Breast epithelium (tissue), 4 donors: ENCODE results near the gene LONP1. TPM values are rescaled to one million over a fixed set of nuclear protein-coding genes. Genes with fewer than 3 reads are reported as not detected.

Experiments
- DNase-seq, 2 donors: peaks; one replicate each; pipeline ENCODE4 v3.0.0-alpha.2; 2019; ENCODE audit warnings: low spot score in 2 of 2
- H3K27ac ChIP-seq, 2 donors: fragments of 200-600 bp; sonication (generic) in 1 of 2; one replicate each; pipeline ENCODE4 v1.5.1; 2016 to 2019; ENCODE audit warnings: mild to moderate bottlenecking in 1 of 2
- H3K27me3 ChIP-seq, 2 donors: fragments of 200-600 bp; sonication (generic) in 1 of 2; one replicate each; pipeline versions ENCODE4 v1.5.1 to v1.6.0; 2017 to 2019; ENCODE audit warnings: control low read depth in 1 of 2, mild to moderate bottlenecking in 1 of 2
- H3K36me3 ChIP-seq: fragments of 200-600 bp; one replicate; pipeline ENCODE4 v1.5.1; 2019
- H3K4me1 ChIP-seq, 2 donors: fragments of 200-600 bp; sonication (generic); one replicate each; pipeline ENCODE4 v1.5.1; 2016 to 2019; ENCODE audit warnings: control low read depth in 1 of 2
- H3K4me3 ChIP-seq, 3 donors: fragments of 200-600 bp; sonication (generic); 1 replicate in 2 of 3; 2 replicates in 1 of 3; pipeline ENCODE4 v1.5.1; 2016 to 2019; ENCODE audit warnings: mild to moderate bottlenecking in 3 of 3, moderate library complexity in 2 of 3
- H3K9me3 ChIP-seq, 2 donors: fragments of 200-600 bp; sonication (generic) in 1 of 2; one replicate each; pipeline ENCODE4 v1.5.1; 2016 to 2019; ENCODE audit warnings: control low read depth in 1 of 2
- CTCF ChIP-seq, 3 donors: fragments of 450-650 bp; IDR thresholded peaks; one replicate each; pipeline ENCODE4 v1.5.1; 2016 to 2017; ENCODE audit warnings: antibody characterized with exemption in 3 of 3, mild to moderate bottlenecking in 3 of 3, moderate library complexity in 3 of 3
- POLR2A ChIP-seq: fragments of 450-650 bp; IDR thresholded peaks from one replicate; pipeline ENCODE4 v1.6.1; 2016; ENCODE audit warnings: antibody characterized with exemption, mild to moderate bottlenecking, moderate library complexity
- POLR2AphosphoS5 ChIP-seq, 3 donors: sonication (generic); formaldehyde crosslinking; IDR thresholded peaks; one replicate each; pipeline ENCODE4 v1.6.1; 2017; ENCODE audit warnings: antibody characterized with exemption in 3 of 3
- intact Hi-C: fragments of 100-400 bp; cut with DNase I; formaldehyde crosslinking; loops from one replicate; pipeline ENCODE4 v1.15.1; 2023; ENCODE audit warnings: low total_unique reads
- total RNA-seq, 3 donors: library from RNA; depleted of rRNA; stranded (reverse); fragments of >200 nt; gene quantifications; one replicate each; pipeline ENCODE4 v1.1.0, GENCODE V29; 2016

The LONP1 gene
- total RNA-seq, 3 donors from 2014 or later, result 48.1 to 66.2 (median 60.6) TPM

GRCh38 chr19:5711025-5711424 is 8.9 kb downstream of the LONP1 start:
- Histone ChIP-seq H3K9me3 (no peaks in the 10 kb centered on the region), H3K36me3 (peaks cover 19% of the 10 kb centered on the region), H3K27me3 (no peaks in the 10 kb centered on the region), H3K4me1 (no peaks in the 10 kb centered on the region), H3K4me3 (no peak overlapping the region), H3K27ac (no peak overlapping the region)
- no peak for TF ChIP-seq POLR2A
- no peak for TF ChIP-seq POLR2AphosphoS5 (IDR thresholded peaks at IDR 0.05)
- TF ChIP-seq CTCF (IDR thresholded peaks at IDR 0.05), result no peak
- intact Hi-C loops, result no loop called here
- no peak for DNase-seq

- Histone ChIP-seq H3K27ac (no peak overlapping the region), H3K4me3 (no peak overlapping the region), H3K9me3 (no peaks in the 10 kb centered on the region), H3K36me3 (peaks cover 19% of the 10 kb centered on the region), H3K4me1 (no peaks in the 10 kb centered on the region), H3K27me3 (no peaks in the 10 kb centered on the region)
- DNase-seq, result no peak
- TF ChIP-seq CTCF (IDR thresholded peaks at IDR 0.05), result no peak
- no peak for TF ChIP-seq POLR2AphosphoS5 (IDR thresholded peaks at IDR 0.05)
- intact Hi-C loops, result no loop called here
Observed at GRCh38 chr19:5707576-5708575, 12.1 kb downstream of the LONP1 start.

GRCh38 chr19:5706876-5707573 is 12.9 kb downstream of the LONP1 start:
- intact Hi-C loops, result no loop called here
- H3K36me3 ChIP-seq, result peaks cover 14% of the 10 kb centered on the region
- H3K4me3 ChIP-seq, result no peak overlapping the region
- no peaks in the 10 kb centered on the region for H3K27me3 ChIP-seq
- no peaks in the 10 kb centered on the region for H3K9me3 ChIP-seq
- no peaks in the 10 kb centered on the region for H3K4me1 ChIP-seq
- H3K27ac ChIP-seq, result no peak overlapping the region
- TF ChIP-seq POLR2A, result no peak
- TF ChIP-seq CTCF (IDR thresholded peaks at IDR 0.05), result no peak
- TF ChIP-seq POLR2AphosphoS5 (IDR thresholded peaks at IDR 0.05), result no peak
- no peak for DNase-seq

DNA sequence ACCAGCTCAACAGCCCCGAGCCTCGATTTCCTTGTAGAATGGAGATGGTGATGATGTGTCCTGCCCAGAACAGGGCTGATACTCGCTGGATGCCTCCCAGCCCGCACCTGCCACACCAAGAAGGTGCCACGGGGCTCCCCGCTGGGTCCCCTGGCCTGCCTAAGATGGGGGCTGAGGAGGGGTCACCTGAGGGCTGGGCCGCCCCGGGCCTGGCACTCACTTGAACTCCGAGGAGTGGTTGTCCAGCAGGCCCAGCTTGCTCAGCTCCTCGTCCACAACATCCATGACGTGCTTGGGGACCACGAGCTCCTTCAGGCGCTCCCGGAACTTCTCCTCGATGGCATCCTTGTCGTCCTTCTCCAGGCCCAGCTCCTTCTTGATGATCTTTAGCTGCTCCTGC is 14.4 kb downstream of the LONP1 start:
- H3K36me3 ChIP-seq, result peaks cover 14% of the 10 kb centered on the region
- no peaks in the 10 kb centered on the region for H3K4me1 ChIP-seq
- no peaks in the 10 kb centered on the region for H3K27me3 ChIP-seq
- intact Hi-C loops, result no loop called here
- no peak for DNase-seq
- TF ChIP-seq POLR2A, result no peak
- no peak for TF ChIP-seq POLR2AphosphoS5 (IDR thresholded peaks at IDR 0.05)
- TF ChIP-seq CTCF (IDR thresholded peaks at IDR 0.05), result no peak
- H3K9me3 ChIP-seq, result no peaks in the 10 kb centered on the region
- no peak overlapping the region for H3K27ac ChIP-seq
- H3K4me3 ChIP-seq, result no peak overlapping the region
